Testis (tissue), 3 donors: Measurements from ENCODE around the gene ADD1. TPM values are rescaled to one million over a fixed set of nuclear protein-coding genes. Genes with fewer than 3 reads are reported as not detected.

Source experiments
- DNase-seq: peaks from one replicate; pipeline ENCODE4 v3.0.0-alpha.2; 2019
- H3K27ac ChIP-seq, 2 donors: fragments of 200-600 bp; sonication (generic); one replicate each; pipeline ENCODE4 v1.5.1; 2019
- H3K27me3 ChIP-seq: fragments of 200-600 bp; sonication (generic); one replicate; pipeline ENCODE4 v1.5.1; 2019
- H3K36me3 ChIP-seq: fragments of 200-600 bp; sonication (generic); one replicate; pipeline ENCODE4 v1.5.1; 2017; ENCODE audit warnings: low read depth; ENCODE audit errors: missing control alignments
- H3K4me1 ChIP-seq: fragments of 200-600 bp; sonication (generic); one replicate; pipeline ENCODE4 v1.5.1; 2019
- H3K4me3 ChIP-seq, 2 donors: fragments of 200-600 bp; sonication (generic); one replicate each; pipeline ENCODE4 v1.5.1; 2017 to 2019
- H3K9me3 ChIP-seq: fragments of 200-600 bp; sonication (generic); one replicate; pipeline ENCODE4 v1.5.1; 2017
- POLR2A ChIP-seq: fragments of 450-650 bp; IDR thresholded peaks from one replicate; pipeline ENCODE4 v1.6.1; 2017; ENCODE audit warnings: antibody characterized with exemption, mild to moderate bottlenecking, moderate library complexity
- WGBS, 2 donors: methylation state at CpG; one replicate each; pipeline ENCODE4 v1.1.5; 2018; 5-methylcytosine and 5-hydroxymethylcytosine counted together
- intact Hi-C: fragments of 100-400 bp; cut with DNase I; formaldehyde crosslinking; loops from one replicate; pipeline ENCODE4 v1.15.1; 2023; ENCODE audit warnings: low total_unique reads
- polyA plus RNA-seq: library from polyadenylated mRNA; stranded (reverse); fragments of 350-450 nt; fragmentation: Illumina TruSeq; extraction: RNeasy Lipid Tissue Mini Kit (QIAGEN cat#74804); gene quantifications from one replicate; pipeline ENCODE4 v1.2.3, GENCODE V29; 2014; ENCODE audit warnings: low read depth, low replicate concordance; ENCODE audit not compliant: insufficient read depth
- total RNA-seq, 2 donors: library from RNA; depleted of rRNA; stranded (reverse); fragments of >200 nt; gene quantifications; one replicate each; pipeline ENCODE4 v1.2.3, GENCODE V29; 2016
- TF ChIP-seq, protein P1 (sequence below), 3 experiments: fragments of 450-650 bp in 2 of 3; fragments of 200-600 bp in 1 of 3; sonication (generic) in 1 of 3; IDR thresholded peaks; one replicate each; pipeline ENCODE4 v1.5.1; 2016 to 2019; ENCODE audit warnings: antibody characterized with exemption in 3 of 3, mild to moderate bottlenecking in 2 of 3, moderate library complexity in 1 of 3

The ADD1 gene
- total and polyA plus RNA-seq, 3 donors from 2014 or later = 233 to 355 (median 318) TPM

DNA sequence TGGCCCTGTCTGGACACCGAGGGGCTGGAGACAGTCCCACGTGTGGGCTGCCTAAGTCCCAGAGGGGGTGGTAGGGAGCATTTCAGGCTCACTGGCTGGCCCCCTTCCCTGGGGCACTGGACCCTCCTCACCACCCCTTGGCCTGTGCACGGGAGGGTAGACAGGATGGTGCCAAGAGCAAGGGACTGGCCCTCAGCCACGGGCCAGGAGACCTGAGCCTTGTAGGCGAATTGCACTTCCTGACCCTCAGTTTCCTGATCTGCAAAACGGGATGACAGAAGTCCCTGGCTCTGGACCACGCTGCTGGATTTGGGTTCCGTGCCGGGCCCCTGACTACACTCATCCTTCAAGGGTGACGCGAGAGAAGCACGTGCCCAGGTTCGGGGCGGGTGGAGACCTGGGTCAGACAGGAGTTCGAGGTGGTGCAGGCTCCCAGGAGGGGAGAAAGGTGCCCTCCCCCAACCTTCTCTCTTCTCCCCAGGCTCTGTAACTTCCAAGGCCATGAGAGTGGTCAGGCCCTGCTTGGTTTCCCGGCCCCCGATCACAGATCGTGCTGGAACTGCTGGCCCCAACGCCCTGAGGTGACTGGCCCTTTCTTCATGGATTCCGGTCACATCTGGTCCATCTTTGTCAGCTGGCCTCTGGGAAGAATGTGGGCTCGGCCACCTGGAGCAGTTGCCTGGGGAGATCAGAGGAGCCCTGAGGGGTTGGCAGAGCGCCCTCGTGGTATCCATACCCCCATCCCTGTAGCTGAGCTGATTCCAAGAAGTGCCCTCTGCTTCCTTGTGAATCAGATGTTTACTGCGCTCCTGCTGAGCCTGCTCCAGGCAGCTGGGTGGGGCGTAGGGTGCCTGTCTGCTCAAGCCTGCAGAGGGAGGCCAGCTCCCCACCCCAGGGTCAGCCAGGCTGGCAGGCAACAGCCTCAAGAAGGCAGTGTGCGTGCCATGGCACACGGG lies 47.5 kb upstream of the ADD1 start:
- no peaks in the 10 kb centered on the region for H3K9me3 ChIP-seq
- H3K27ac ChIP-seq = peak overlapping the region; percentile 51 to 80
- no peak overlapping the region for H3K4me3 ChIP-seq
- no peak for DNase-seq
- intact Hi-C loops = no loop called here
- no peak for TF ChIP-seq POLR2A
- TF ChIP-seq, protein P1, sequence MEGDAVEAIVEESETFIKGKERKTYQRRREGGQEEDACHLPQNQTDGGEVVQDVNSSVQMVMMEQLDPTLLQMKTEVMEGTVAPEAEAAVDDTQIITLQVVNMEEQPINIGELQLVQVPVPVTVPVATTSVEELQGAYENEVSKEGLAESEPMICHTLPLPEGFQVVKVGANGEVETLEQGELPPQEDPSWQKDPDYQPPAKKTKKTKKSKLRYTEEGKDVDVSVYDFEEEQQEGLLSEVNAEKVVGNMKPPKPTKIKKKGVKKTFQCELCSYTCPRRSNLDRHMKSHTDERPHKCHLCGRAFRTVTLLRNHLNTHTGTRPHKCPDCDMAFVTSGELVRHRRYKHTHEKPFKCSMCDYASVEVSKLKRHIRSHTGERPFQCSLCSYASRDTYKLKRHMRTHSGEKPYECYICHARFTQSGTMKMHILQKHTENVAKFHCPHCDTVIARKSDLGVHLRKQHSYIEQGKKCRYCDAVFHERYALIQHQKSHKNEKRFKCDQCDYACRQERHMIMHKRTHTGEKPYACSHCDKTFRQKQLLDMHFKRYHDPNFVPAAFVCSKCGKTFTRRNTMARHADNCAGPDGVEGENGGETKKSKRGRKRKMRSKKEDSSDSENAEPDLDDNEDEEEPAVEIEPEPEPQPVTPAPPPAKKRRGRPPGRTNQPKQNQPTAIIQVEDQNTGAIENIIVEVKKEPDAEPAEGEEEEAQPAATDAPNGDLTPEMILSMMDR (IDR thresholded peaks at IDR 0.05) = no peak
- H3K27me3 ChIP-seq = no peaks in the 10 kb centered on the region
- H3K4me1 ChIP-seq = peaks cover 89% of the 10 kb centered on the region
- no peaks in the 10 kb centered on the region for H3K36me3 ChIP-seq
- WGBS, 2 donors = 60 to 77% methylated on average over 7 to 26 of the region's 27 CpGs

DNA sequence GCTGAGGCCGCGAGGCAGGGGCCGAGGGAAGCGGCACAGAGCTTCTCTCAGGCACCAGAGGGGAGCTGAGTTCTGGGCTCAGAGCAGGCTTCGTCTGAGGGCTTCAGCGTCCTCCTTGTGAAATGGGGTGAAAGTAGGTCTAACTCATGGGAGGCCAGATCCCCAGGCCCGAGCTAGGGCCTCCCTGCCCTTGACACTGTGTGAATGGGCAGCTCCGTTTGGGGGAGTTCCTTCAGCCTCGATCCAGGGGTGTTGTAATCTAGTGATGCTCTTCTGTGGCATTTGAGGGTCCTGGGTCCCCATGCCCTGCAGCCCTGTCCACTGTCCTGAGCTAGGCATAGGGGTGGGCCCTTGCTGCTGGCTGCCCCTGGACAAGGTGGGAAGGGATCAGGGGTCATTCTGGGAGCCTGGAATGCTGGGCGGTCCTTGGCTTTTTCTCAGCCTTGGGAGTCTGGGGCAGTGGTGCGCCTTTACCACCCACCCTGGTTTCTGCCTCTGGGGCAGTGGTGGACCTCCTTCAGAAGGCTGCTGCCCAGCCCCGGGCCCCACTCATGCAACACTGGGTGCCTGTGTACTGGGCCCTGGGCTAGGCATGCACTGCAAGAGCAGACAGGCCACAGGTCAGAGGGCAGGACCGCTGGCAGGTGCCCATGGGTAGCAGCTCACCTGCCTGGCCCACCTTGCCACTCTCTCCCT lies 46.6 kb upstream of the ADD1 start:
- H3K4me1 ChIP-seq = peaks cover 92% of the 10 kb centered on the region
- intact Hi-C loops = no loop called here
- no peak for TF ChIP-seq POLR2A
- TF ChIP-seq, protein P1 (IDR thresholded peaks at IDR 0.05) = no peak
- H3K27me3 ChIP-seq = no peaks in the 10 kb centered on the region
- H3K4me3 ChIP-seq = no peak overlapping the region
- DNase-seq = no peak
- no peaks in the 10 kb centered on the region for H3K9me3 ChIP-seq
- H3K27ac ChIP-seq = peak overlapping the region; percentile 51 to 87
- 75% methylated on average over 13 of the region's 13 CpGs; no CpG with 5 or more reads in 1 of the 2 donors for whole genome bisulfite sequencing, 2 donors
- H3K36me3 ChIP-seq = no peaks in the 10 kb centered on the region

DNA sequence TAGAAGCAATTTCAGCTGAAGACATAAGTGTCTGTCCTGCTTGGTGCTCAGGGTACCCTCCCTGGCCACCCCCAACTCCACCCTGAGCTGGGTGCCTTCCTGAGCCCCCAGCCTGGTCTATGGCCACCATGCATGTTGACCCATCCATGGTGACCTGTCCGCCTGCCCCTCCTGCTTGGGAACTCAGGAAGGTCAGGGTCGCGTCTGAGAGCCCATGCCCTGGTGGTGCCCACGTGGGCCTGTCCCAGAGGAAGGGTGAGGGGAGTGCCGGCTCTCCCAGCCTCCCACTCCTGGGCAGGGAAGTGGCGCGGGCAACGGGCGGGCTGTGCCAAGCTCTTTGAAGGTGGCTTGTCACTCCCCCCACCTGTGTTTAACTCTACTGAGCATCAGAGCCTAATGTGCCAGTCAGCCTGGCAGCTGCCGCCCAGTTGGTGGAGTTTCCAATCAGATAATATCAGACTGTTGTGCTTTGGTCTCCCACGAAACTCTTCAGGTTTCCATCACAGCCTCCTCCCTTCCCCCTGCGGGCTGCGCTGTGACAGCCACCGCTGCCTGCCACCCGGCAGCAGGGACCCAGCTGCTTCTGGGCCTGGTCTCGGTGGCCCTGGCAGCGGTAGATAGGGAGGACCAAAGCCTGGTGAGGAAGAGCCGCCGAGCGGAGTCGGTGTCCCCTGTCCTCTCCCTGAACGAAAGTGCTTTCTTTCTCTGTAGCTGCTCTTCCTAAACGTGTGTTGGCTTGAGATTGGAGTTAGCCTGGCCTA lies 45.9 kb upstream of the ADD1 start:
- Histone ChIP-seq H3K36me3 (no peaks in the 10 kb centered on the region), H3K27me3 (no peaks in the 10 kb centered on the region), H3K9me3 (no peaks in the 10 kb centered on the region), H3K4me3 (no peak overlapping the region), H3K27ac (peak overlapping the region; percentile 39 to 87), H3K4me1 (peaks cover 85% of the 10 kb centered on the region)
- DNase-seq = no peak
- TF ChIP-seq, protein P1 (IDR thresholded peaks at IDR 0.05) = no peak
- TF ChIP-seq POLR2A = no peak
- 65 to 81% methylated on average over 16 to 23 of the region's 23 CpGs for WGBS, 2 donors
- intact Hi-C loops = no loop called here

DNA sequence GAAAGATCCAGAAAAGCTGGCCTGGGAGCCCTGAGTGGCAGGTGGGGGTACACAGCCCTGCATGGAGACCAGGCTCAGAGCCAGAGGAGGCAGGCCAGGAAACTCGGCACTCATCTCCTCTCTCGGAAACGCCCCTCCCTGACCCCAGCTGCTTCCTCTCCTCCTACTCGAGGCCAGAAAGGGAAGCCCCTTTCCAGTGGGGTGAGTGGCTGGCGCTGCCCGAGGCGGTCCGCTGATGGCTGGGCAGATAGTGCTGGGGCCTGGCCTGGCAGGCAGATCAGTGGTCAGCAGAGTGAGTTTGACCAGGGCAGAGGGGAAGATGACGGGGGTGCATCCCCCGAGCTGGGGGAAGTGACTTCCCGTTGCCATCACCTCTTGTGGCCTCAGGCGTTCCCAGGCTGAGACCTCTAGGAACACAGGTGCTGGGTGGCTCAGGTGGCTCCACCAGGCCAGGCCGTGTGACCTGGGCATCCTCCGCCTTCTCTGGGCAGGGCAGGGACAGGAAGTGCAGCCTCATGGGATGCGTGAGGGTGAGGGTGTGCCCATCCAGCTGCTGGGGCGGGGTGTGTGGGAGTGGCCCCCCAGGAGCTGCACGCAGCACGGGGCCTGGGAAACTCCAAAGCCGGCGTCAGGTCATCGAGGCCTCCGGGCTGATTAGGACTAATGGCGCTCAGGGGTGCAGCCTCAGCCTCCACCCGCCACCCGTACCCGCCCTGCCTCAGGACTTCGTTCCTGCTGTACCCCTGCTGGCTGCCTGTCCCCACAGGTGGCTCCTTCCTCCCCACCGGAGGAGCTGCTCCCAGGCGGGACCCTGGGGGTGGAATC lies 45.0 kb upstream of the ADD1 start:
- TF ChIP-seq, protein P1 (IDR thresholded peaks at IDR 0.05) = no peak
- no peak for TF ChIP-seq POLR2A
- peak overlapping the region; percentile 39 to 87 for H3K27ac ChIP-seq
- peaks cover 83% of the 10 kb centered on the region for H3K4me1 ChIP-seq
- intact Hi-C loops = no loop called here
- H3K36me3 ChIP-seq = no peaks in the 10 kb centered on the region
- H3K27me3 ChIP-seq = no peaks in the 10 kb centered on the region
- no peak overlapping the region for H3K4me3 ChIP-seq
- WGBS, 2 donors = 62 to 69% methylated on average over 20 to 29 of the region's 29 CpGs
- no peaks in the 10 kb centered on the region for H3K9me3 ChIP-seq
- DNase-seq = no peak
